Ovary (tissue), 10 donors: ENCODE measurements around the gene ZNF408. TPM values are rescaled to one million over a fixed set of nuclear protein-coding genes. Genes with fewer than 3 reads are reported as not detected.
A peak's percentile ranks its signal among the peaks of the same experiment; 100 is the strongest.

Experiments used
- DNase-seq, 5 donors: peaks; one replicate each; pipeline ENCODE4 v3.0.0-alpha.2; 2019 to 2020
- H3K27ac ChIP-seq, 2 donors: fragments of 200-600 bp; one replicate each; pipeline versions ENCODE4 v1.5.1 to v1.8.0; 2019 to 2022
- H3K27me3 ChIP-seq: fragments of 200-600 bp; one replicate; pipeline ENCODE4 v1.8.0; 2022
- H3K36me3 ChIP-seq: fragments of 200-600 bp; sonication (generic); one replicate; pipeline ENCODE4 v1.5.1; 2019
- H3K4me1 ChIP-seq: one replicate; pipeline ENCODE4 v1.8.1; 2013; ENCODE audit warnings: mild to moderate bottlenecking, moderate library complexity; ENCODE audit not compliant: insufficient read depth
- H3K4me3 ChIP-seq: fragments of 200-600 bp; sonication (generic); one replicate; pipeline ENCODE4 v1.5.1; 2017
- H3K9me3 ChIP-seq, 2 donors: fragments of 200-600 bp in 1 of 2; sonication (generic) in 1 of 2; one replicate each; pipeline versions ENCODE4 v1.5.1 to v1.8.1; 2013 to 2019; ENCODE audit warnings: mild to moderate bottlenecking in 1 of 2, moderate library complexity in 1 of 2
- CTCF ChIP-seq, 3 donors: fragments of 450-650 bp in 2 of 3; fragments of 200-600 bp in 1 of 3; IDR thresholded peaks; one replicate each; pipeline versions ENCODE4 v1.5.1 to v1.8.0; 2016 to 2022; ENCODE audit warnings: antibody characterized with exemption in 3 of 3, mild to moderate bottlenecking in 1 of 3
- EP300 ChIP-seq: sonication (generic); formaldehyde crosslinking; IDR thresholded peaks from one replicate; pipeline ENCODE4 v1.6.1; 2017; ENCODE audit warnings: antibody characterized with exemption
- POLR2A ChIP-seq: fragments of 450-650 bp; IDR thresholded peaks from one replicate; pipeline ENCODE4 v1.6.1; 2017; ENCODE audit warnings: antibody characterized with exemption, mild to moderate bottlenecking, moderate library complexity
- WGBS, 3 donors: extraction: QIAGEN DNeasy Blood & Tissue Kit in 1 of 3; methylation state at CpG; one replicate each; pipeline versions ENCODE4 v1.1.5 to v1.1.7; 2013 to 2017; 5-methylcytosine and 5-hydroxymethylcytosine counted together
- intact Hi-C, 4 donors: fragments of 100-400 bp; cut with DNase I; formaldehyde crosslinking; loops; one replicate each; pipeline versions ENCODE4 v1.11.0 to v1.15.1; 2022 to 2023
- long read RNA-seq, 3 donors: library from polyadenylated mRNA in 2 of 3; unstranded in 2 of 3; transcript quantifications; one replicate each; pipeline ENCODE4 v2.0.0 and lab custom pipeline, GENCODE V29; 2021 to 2026
- polyA plus RNA-seq, 2 donors: library from polyadenylated mRNA; stranded (reverse); fragments of 200-250 nt in 1 of 2; fragments of 350-450 nt in 1 of 2; fragmentation: Illumina TruSeq in 1 of 2; extraction: RNeasy Lipid Tissue Mini Kit (QIAGEN cat#74804) in 1 of 2; gene quantifications; one replicate each; pipeline ENCODE4 v1.2.3, GENCODE V29; 2013 to 2014
- total RNA-seq, 7 donors: library from RNA; depleted of rRNA in 2 of 7; stranded (reverse); fragments of >200 nt in 2 of 7; fragmentation: NEBNext Ultra II Directional in 3 of 7; extraction: Animal tissue kit (Norgen Biotek cat#: 25700) in 3 of 7; gene quantifications; one replicate each; pipeline versions ENCODE4 v1.1.0 to v1.2.4, GENCODE V29; 2016 to 2023
- donor health status: DM: no; HTN: no; CAD: no; lungs with moderate emphysema.
- donor health status: DM: no; HTN: no; CAD: no.
- donor health status: Bipolar disorder and iron deficiency.
- donor health status: DM: yes; HTN: yes; CAD: no.
- donor health status: DM: no; HTN: no; CAD: no.
- donor health status: DM: yes; HTN: yes; CAD: no.

ZNF408 gene
- total RNA-seq (10 to 100 TPM in 1 of 7 donors, 1 to 10 TPM in 6; 4.7 to 11.6 (median 7.8) TPM), polyA plus RNA-seq (1 to 10 TPM; 1.4 to 8.0 TPM)
- long read RNA-seq, donor 1, transcript ZNF408-201 (5 exons, 2,442 nt), result major isoform, 57 of 68 reads
- long read RNA-seq, donor 1, partial matches to known transcripts, result 9 of 68 reads
- long read RNA-seq, donor 1, other reads (novel, unspliced or antisense), result 1 of 68 reads
- long read RNA-seq, donor 2, transcript ZNF408-201 (5 exons, 2,442 nt), result major isoform, 11 of 12 reads
- long read RNA-seq, donor 2, partial matches to known transcripts, result 0 of 12 reads
- long read RNA-seq, donor 2, other reads (novel, unspliced or antisense), result 0 of 12 reads
- long read RNA-seq, donor 3, transcript ZNF408-201 (5 exons, 2,442 nt), result major isoform, 16 of 24 reads
- long read RNA-seq, donor 3, partial matches to known transcripts, result 2 of 24 reads
- long read RNA-seq, donor 3, other reads (novel, unspliced or antisense), result 4 of 24 reads

- Histone ChIP-seq H3K27ac (peak within 1 kb of the TSS; percentile 61 to 80), H3K4me1 (peaks cover 22% of the 10 kb centered on the region), H3K9me3 (no peaks in the 10 kb centered on the region), H3K4me3 (peak within 1 kb of the TSS; percentile 92), H3K36me3 (no peaks in the 10 kb centered on the region), H3K27me3 (no peaks in the 10 kb centered on the region)
- TF ChIP-seq CTCF (IDR thresholded peaks at IDR 0.05) (no peak), POLR2A (peak; percentile 41)
- WGBS, 3 donors, result 0 to 1% (median 0%) methylated on average over 44 of the region's 44 CpGs
- intact Hi-C loops, result no loop called here
- DNase-seq, result peak; percentile 98 to 99 (median 99)
Observed at GRCh38 chr11:46700241-46701077, at the start of gene ZNF408, which contains the start of gene ARHGAP1. TSS of gene ZNF408 (plus strand) at chr11:46701031. CDS start at chr11:46701048, 17 bp downstream. TSS of gene ARHGAP1 (minus strand) at chr11:46700619. CDS start at chr11:46696107, 4,512 bp downstream.

GRCh38 chr11:46655631-46656030, 45.2 kb upstream of the ZNF408 start:
- no peaks in the 10 kb centered on the region for H3K27me3 ChIP-seq
- no peaks in the 10 kb centered on the region for H3K9me3 ChIP-seq
- H3K27ac ChIP-seq, result no peak overlapping the region
- no peak for TF ChIP-seq CTCF (IDR thresholded peaks at IDR 0.05)
- no peak for TF ChIP-seq EP300
- no peak for TF ChIP-seq POLR2A
- 32 to 68% (median 67%) methylated on average over 4 of the region's 4 CpGs for WGBS, 3 donors
- DNase-seq, result no peak
- intact Hi-C loops, result no loop called here
- no peaks in the 10 kb centered on the region for H3K36me3 ChIP-seq
- H3K4me1 ChIP-seq, result no peaks in the 10 kb centered on the region
- no peak overlapping the region for H3K4me3 ChIP-seq

- intact Hi-C loops, result no loop called here
- H3K27ac ChIP-seq, result no peak overlapping the region
- no peaks in the 10 kb centered on the region for H3K9me3 ChIP-seq
- DNase-seq, result no peak
- H3K4me3 ChIP-seq, result no peak overlapping the region
- H3K36me3 ChIP-seq, result no peaks in the 10 kb centered on the region
- H3K4me1 ChIP-seq, result no peaks in the 10 kb centered on the region
- no peaks in the 10 kb centered on the region for H3K27me3 ChIP-seq
- TF ChIP-seq POLR2A (no peak), CTCF (IDR thresholded peaks at IDR 0.05) (no peak), EP300 (no peak)
- 82 to 93% (median 89%) methylated on average over 3 of the region's 3 CpGs for WGBS, 3 donors
Observed at GRCh38 chr11:46657186-46657585, 43.6 kb upstream of the ZNF408 start.

GRCh38 chr11:46658259-46658658, 42.6 kb upstream of the ZNF408 start:
- H3K27me3 ChIP-seq, result no peaks in the 10 kb centered on the region
- H3K9me3 ChIP-seq, result no peaks in the 10 kb centered on the region
- WGBS, 3 donors, result 61 to 80% (median 77%) methylated on average over 4 of the region's 4 CpGs
- peak in 1 of 5 donors; percentile 61 for DNase-seq
- H3K36me3 ChIP-seq, result no peaks in the 10 kb centered on the region
- no peak overlapping the region for H3K27ac ChIP-seq
- H3K4me1 ChIP-seq, result no peaks in the 10 kb centered on the region
- H3K4me3 ChIP-seq, result no peak overlapping the region
- intact Hi-C loops, result no loop called here
- no peak for TF ChIP-seq EP300
- no peak for TF ChIP-seq POLR2A
- no peak for TF ChIP-seq CTCF (IDR thresholded peaks at IDR 0.05)
